HCT116 (cell line): Measurements from ENCODE around the gene MBTD1. TPM values are rescaled to one million over a fixed set of nuclear protein-coding genes. Genes with fewer than 3 reads are reported as not detected.

Source experiments
- ATAC-seq: fragments of 200-7000 bp; cut with Tn5 transposase; 2 replicates; pipeline ENCODE4 v1.9.1; 2020; ENCODE audit warnings: mild to moderate bottlenecking, moderate library complexity
- BruUV-seq: library from RNA; stranded (reverse); fragments of 400-500 nt; replicated peaks from 2 replicates; lab custom pipeline; 2021; lab: Mats Ljungman, UMichigan
- CTCF ChIA-PET: fragments of 300-600 bp; sonication (Branson Sonifier 250); formaldehyde crosslinking; loops from one replicate; lab custom pipeline; 2021; ENCODE audit warnings: antibody characterized with exemption; lab: Charles Lee
- POLR2A ChIA-PET: fragments of 300-600, 350-600 bp; sonication (Branson Sonifier 250); formaldehyde crosslinking; loops from one replicate; lab custom pipeline; 2021; ENCODE audit warnings: antibody characterized with exemption; lab: Charles Lee
- RAD21 ChIA-PET, 2 experiments: fragments of 300-600 bp; sonication (Branson Sonifier 250); formaldehyde crosslinking; loops; one replicate each; lab custom pipeline; 2023; ENCODE audit warnings: low total read pairs in 2 of 2; ENCODE audit not compliant: uncharacterized antibody in 2 of 2, unreplicated experiment in 2 of 2, low non-redundant PET in 1 of 2; lab: Charles Lee
- DNase-seq: peaks from one replicate; pipeline ENCODE4 v3.0.0-alpha.2; 2010; ENCODE audit warnings: low read depth, low spot score
- H2AFZ ChIP-seq: fragments of 200-600 bp; shearing (Covaris generic), sonication (generic); 2 replicates; pipeline ENCODE4 v1.6.1; 2017; ENCODE audit warnings: low read depth, mixed run types, mixed read lengths, antibody characterized with exemption, low read length; ENCODE audit not compliant: poor library complexity, severe bottlenecking
- H3K27ac ChIP-seq: 2 replicates; pipeline ENCODE4 v1.5.1; 2012; ENCODE audit warnings: low read depth, low read length
- H3K27me3 ChIP-seq: fragments of 200-600 bp; sonication (generic); 2 replicates; pipeline ENCODE4 v1.6.1; 2016; ENCODE audit warnings: mixed run types, low read length, mixed read lengths; ENCODE audit not compliant: insufficient read depth
- H3K36me3 ChIP-seq, 2 experiments: fragments of 200-500 bp in 1 of 2; fragments of 200-600 bp in 1 of 2; sonication (Bioruptor generic) in 1 of 2; sonication (generic) in 1 of 2; 2 replicates each; pipeline versions ENCODE4 v1.5.1 to v1.6.1; 2014 to 2016; ENCODE audit warnings: low read length in 2 of 2, inconsistent platforms in 1 of 2, mixed read lengths in 1 of 2, mixed run types in 1 of 2; ENCODE audit not compliant: insufficient read depth in 2 of 2, control insufficient read depth in 1 of 2
- H3K4me1 ChIP-seq, 2 experiments: fragments of 200-600 bp in 1 of 2; sonication (generic) in 1 of 2; 2 replicates each; pipeline versions ENCODE4 v1.5.1 to v1.6.1; 2012 to 2017; ENCODE audit warnings: low read length in 2 of 2, inconsistent platforms in 1 of 2, mild to moderate bottlenecking in 1 of 2, mixed read lengths in 1 of 2, mixed run types in 1 of 2, moderate library complexity in 1 of 2; ENCODE audit not compliant: insufficient read depth in 2 of 2, control insufficient read depth in 1 of 2
- H3K4me2 ChIP-seq: fragments of 200-600 bp; sonication (generic); 2 replicates; pipeline ENCODE4 v1.6.1; 2017; ENCODE audit warnings: mixed run types, low read length, mixed read lengths
- H3K4me3 ChIP-seq, 2 experiments: fragments of 200-600 bp in 1 of 2; sonication (generic) in 1 of 2; replicated peaks in 1 of 2; 2 replicates each; pipeline ENCODE4 v1.5.1; 2011 to 2016; ENCODE audit warnings: low read length in 2 of 2, control low read depth in 1 of 2, low read depth in 1 of 2, mild to moderate bottlenecking in 1 of 2, mixed read lengths in 1 of 2, mixed run types in 1 of 2
- H3K79me2 ChIP-seq: fragments of 200-600 bp; sonication (generic); 2 replicates; pipeline ENCODE4 v1.6.1; 2017; ENCODE audit warnings: mild to moderate bottlenecking, mixed run types, low read length, moderate library complexity, mixed read lengths; ENCODE audit not compliant: insufficient read depth
- H3K9ac ChIP-seq: fragments of 200-600 bp; sonication (generic); 2 replicates; pipeline ENCODE4 v1.6.1; 2016; ENCODE audit warnings: low read length, mixed read lengths
- H3K9me2 ChIP-seq: fragments of 200-600 bp; sonication (generic), shearing (Covaris generic); 2 replicates; pipeline ENCODE4 v1.6.1; 2017; ENCODE audit warnings: mixed run types, mild to moderate bottlenecking, moderate library complexity; ENCODE audit not compliant: insufficient read depth
- H3K9me3 ChIP-seq, 2 experiments: fragments of 200-500 bp in 1 of 2; fragments of 200-600 bp in 1 of 2; sonication (Bioruptor generic) in 1 of 2; sonication (generic) in 1 of 2; 2 replicates each; pipeline ENCODE4 v1.6.1; 2014 to 2017; ENCODE audit warnings: low read length in 2 of 2, mixed read lengths in 2 of 2, inconsistent platforms in 1 of 2, low read depth in 1 of 2, mild to moderate bottlenecking in 1 of 2, mixed run types in 1 of 2, moderate library complexity in 1 of 2; ENCODE audit not compliant: control insufficient read depth in 1 of 2, insufficient read depth in 1 of 2
- H4K20me1 ChIP-seq: fragments of 200-600 bp; sonication (generic), shearing (Covaris generic); 2 replicates; pipeline ENCODE4 v1.6.1; 2017; ENCODE audit warnings: mixed run types, mild to moderate bottlenecking, moderate library complexity; ENCODE audit not compliant: insufficient read depth
- ATF3 ChIP-seq: IDR thresholded peaks from 2 replicates; pipeline ENCODE4 v1.6.1; 2012
- FOSL1 ChIP-seq: IDR thresholded peaks from 2 replicates; pipeline ENCODE4 v1.6.1; 2012; ENCODE audit warnings: low read depth
- REST ChIP-seq: IDR thresholded peaks from 2 replicates; pipeline ENCODE4 v1.6.1; 2012; ENCODE audit warnings: low read depth
- YY1 ChIP-seq: IDR thresholded peaks from 2 replicates; pipeline ENCODE4 v1.6.1; 2011; ENCODE audit warnings: low read length, low read depth, moderate library complexity, mild to moderate bottlenecking; ENCODE audit not compliant: insufficient replicate concordance; ENCODE audit errors: extremely low read depth
- ZBTB33 ChIP-seq: IDR thresholded peaks from 2 replicates; pipeline ENCODE4 v1.6.1; 2011; ENCODE audit warnings: mild to moderate bottlenecking, low read length, moderate library complexity; ENCODE audit not compliant: insufficient replicate concordance; ENCODE audit errors: extremely low read depth
- ZFX ChIP-seq: fragments of 450-650 bp; IDR thresholded peaks from 2 replicates; pipeline ENCODE4 v1.6.1; 2017
- ZNF274 ChIP-seq: fragments of 200-500 bp; sonication (Bioruptor generic); IDR thresholded peaks from 2 replicates; pipeline ENCODE4 v1.6.1; 2014; ENCODE audit warnings: mild to moderate bottlenecking, low read depth, low read length, inconsistent platforms
- intact Hi-C: fragments of 100-400 bp; cut with micrococcal nuclease; formaldehyde crosslinking; loops from 2 replicates; pipeline ENCODE4 v1.10.0; 2022
- total RNA-seq: library from RNA; stranded (reverse); gene quantifications from one replicate; pipeline ENCODE4 v1.2.1, GENCODE V29; 2021; ENCODE audit not compliant: unreplicated experiment

MBTD1 gene
- total RNA-seq, 1 experiment from 2014 or later = 27.3 TPM

GRCh38 chr17:51200295-51200694 is 59.6 kb downstream of the MBTD1 start:
- Histone ChIP-seq H3K4me1 (no peaks in the 10 kb centered on the region), H3K27ac (no peak overlapping the region), H3K27me3 (no peaks in the 10 kb centered on the region), H3K9me3 (no peaks in the 10 kb centered on the region), H3K9ac (no peak overlapping the region), H3K4me3 (no peak overlapping the region), H4K20me1 (no peaks in the 10 kb centered on the region), H3K79me2 (0 out of 2 replicates have a peak, but pooled peaks cover 6% of the 10 kb centered on the region), H3K9me2 (no peaks in the 10 kb centered on the region), H3K36me3 (peaks cover 41 to 44% of the 10 kb centered on the region in 2 experiments), H2AFZ (no peak overlapping the region), H3K4me2 (no peak overlapping the region)
- ChIA-PET CTCF (no interaction called here), RAD21 (no interaction called here), POLR2A (no interaction called here)
- intact Hi-C loops = no loop called here
- no peak for TF ChIP-seq ZBTB33
- TF ChIP-seq YY1 = no peak
- TF ChIP-seq ZFX = no peak
- BruUV-seq = no TSS peak
- no peak for DNase-seq
- ATAC-seq = no peak

GRCh38 chr17:51197754-51198153 is 62.1 kb downstream of the MBTD1 start:
- Histone ChIP-seq H3K27ac (no peak overlapping the region), H3K4me3 (no peak overlapping the region), H2AFZ (no peak overlapping the region), H3K4me1 (no peaks in the 10 kb centered on the region), H3K9me2 (no peaks in the 10 kb centered on the region), H3K4me2 (no peak overlapping the region), H3K79me2 (0 out of 2 replicates have a peak, but pooled peaks cover 6% of the 10 kb centered on the region), H3K27me3 (no peaks in the 10 kb centered on the region), H3K9ac (no peak overlapping the region), H3K9me3 (no peaks in the 10 kb centered on the region), H3K36me3 (peaks cover 42 to 50% of the 10 kb centered on the region in 2 experiments), H4K20me1 (no peaks in the 10 kb centered on the region)
- DNase-seq (no peak), ATAC-seq (no peak)
- ChIA-PET POLR2A (no interaction called here), RAD21 (no interaction called here), CTCF (no interaction called here)
- no peak for TF ChIP-seq FOSL1
- no peak for TF ChIP-seq YY1
- TF ChIP-seq ZNF274 = no peak
- TF ChIP-seq ATF3 = no peak
- no peak for TF ChIP-seq REST
- intact Hi-C loops = no loop called here
- no TSS peak for BruUV-seq
